ENCODE data around the gene PRDM15.

DNA sequence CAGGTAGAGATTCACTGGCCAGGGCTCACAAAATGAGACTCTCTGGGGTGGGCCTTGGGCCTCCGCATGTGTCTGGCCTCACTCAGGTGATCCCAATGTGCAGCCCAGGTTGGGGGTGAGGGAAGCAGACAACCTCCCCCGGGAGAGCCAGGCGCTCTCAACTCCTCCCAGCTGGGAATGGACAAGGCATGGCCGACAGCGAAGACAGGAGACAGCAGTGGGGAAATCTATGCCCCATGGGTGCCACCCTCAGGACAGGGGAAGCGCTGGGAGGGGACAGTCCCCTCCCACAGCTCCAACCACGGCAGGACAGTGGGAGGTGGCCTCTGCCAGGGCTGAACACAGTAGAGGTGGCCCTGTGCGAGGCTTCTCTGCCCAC, 47.7 kb downstream of the PRDM15 start:
- no peak for TF ChIP-seq POLR2A (IDR thresholded peaks at IDR 0.05)
- TF ChIP-seq, protein P1, sequence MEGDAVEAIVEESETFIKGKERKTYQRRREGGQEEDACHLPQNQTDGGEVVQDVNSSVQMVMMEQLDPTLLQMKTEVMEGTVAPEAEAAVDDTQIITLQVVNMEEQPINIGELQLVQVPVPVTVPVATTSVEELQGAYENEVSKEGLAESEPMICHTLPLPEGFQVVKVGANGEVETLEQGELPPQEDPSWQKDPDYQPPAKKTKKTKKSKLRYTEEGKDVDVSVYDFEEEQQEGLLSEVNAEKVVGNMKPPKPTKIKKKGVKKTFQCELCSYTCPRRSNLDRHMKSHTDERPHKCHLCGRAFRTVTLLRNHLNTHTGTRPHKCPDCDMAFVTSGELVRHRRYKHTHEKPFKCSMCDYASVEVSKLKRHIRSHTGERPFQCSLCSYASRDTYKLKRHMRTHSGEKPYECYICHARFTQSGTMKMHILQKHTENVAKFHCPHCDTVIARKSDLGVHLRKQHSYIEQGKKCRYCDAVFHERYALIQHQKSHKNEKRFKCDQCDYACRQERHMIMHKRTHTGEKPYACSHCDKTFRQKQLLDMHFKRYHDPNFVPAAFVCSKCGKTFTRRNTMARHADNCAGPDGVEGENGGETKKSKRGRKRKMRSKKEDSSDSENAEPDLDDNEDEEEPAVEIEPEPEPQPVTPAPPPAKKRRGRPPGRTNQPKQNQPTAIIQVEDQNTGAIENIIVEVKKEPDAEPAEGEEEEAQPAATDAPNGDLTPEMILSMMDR (IDR thresholded peaks at IDR 0.05) = no peak

Data from esophagus squamous epithelium (tissue), 4 donors.